H9 (cell line): ENCODE data around the gene TMEM154. TPM values are rescaled to one million over a fixed set of nuclear protein-coding genes. Genes with fewer than 3 reads are reported as not detected.

Experiments
- DNase-seq: peaks from one replicate; pipeline ENCODE4 v3.0.0-alpha.2; 2017
- H2AFZ ChIP-seq: one replicate; pipeline ENCODE4 v1.6.1; 2013; ENCODE audit warnings: mild to moderate bottlenecking, low read length, control low read depth, moderate library complexity
- H2AK5ac ChIP-seq: 2 replicates; pipeline ENCODE4 v1.6.1; 2013; ENCODE audit warnings: low read length, control low read depth, mixed read lengths; ENCODE audit not compliant: insufficient read length
- H2BK120ac ChIP-seq: one replicate; pipeline ENCODE4 v1.6.1; 2013; ENCODE audit warnings: low read depth, mild to moderate bottlenecking, low read length, control low read depth, inconsistent platforms; ENCODE audit not compliant: poor library complexity, severe bottlenecking
- H2BK12ac ChIP-seq: 2 replicates; pipeline ENCODE4 v1.6.1; 2013; ENCODE audit warnings: low read length, control low read depth, mixed read lengths, low read depth; ENCODE audit not compliant: insufficient read length
- H2BK15ac ChIP-seq: 2 replicates; pipeline ENCODE4 v1.6.1; 2013; ENCODE audit warnings: low read depth, low read length, control low read depth
- H2BK20ac ChIP-seq: one replicate; pipeline ENCODE4 v1.6.1; 2013; ENCODE audit warnings: low read depth, mild to moderate bottlenecking, low read length, control low read depth, inconsistent platforms; ENCODE audit not compliant: poor library complexity, severe bottlenecking
- H2BK5ac ChIP-seq: 2 replicates; pipeline ENCODE4 v1.6.1; 2013; ENCODE audit warnings: low read length, control low read depth, mixed read lengths; ENCODE audit not compliant: insufficient read length
- H3K14ac ChIP-seq: 2 replicates; pipeline ENCODE4 v1.6.1; 2013; ENCODE audit warnings: low read length, control low read depth; ENCODE audit not compliant: insufficient read depth
- H3K18ac ChIP-seq: 2 replicates; pipeline ENCODE4 v1.6.1; 2013; ENCODE audit warnings: low read depth, mild to moderate bottlenecking, mixed read lengths, low read length, control low read depth; ENCODE audit not compliant: insufficient read length
- H3K23ac ChIP-seq: 2 replicates; pipeline ENCODE4 v1.6.1; 2013; ENCODE audit warnings: low read length, control low read depth, mixed read lengths, low read depth; ENCODE audit not compliant: insufficient read length
- H3K23me2 ChIP-seq: 2 replicates; pipeline ENCODE4 v1.6.1; 2013; ENCODE audit warnings: low read depth, mild to moderate bottlenecking, mixed read lengths, low read length, control low read depth; ENCODE audit not compliant: insufficient read length, poor library complexity, severe bottlenecking
- H3K27ac ChIP-seq: 2 replicates; pipeline ENCODE4 v1.5.1; 2013; ENCODE audit warnings: low read length, control low read depth, mixed read lengths, low read depth; ENCODE audit not compliant: insufficient read length
- H3K27me3 ChIP-seq: 2 replicates; pipeline ENCODE4 v1.6.1; 2013; ENCODE audit warnings: low read length, control low read depth, inconsistent platforms; ENCODE audit not compliant: insufficient read depth
- H3K4ac ChIP-seq: 2 replicates; pipeline ENCODE4 v1.6.1; 2013; ENCODE audit warnings: low read depth, mild to moderate bottlenecking, control low read depth, inconsistent platforms, low read length, moderate library complexity
- H3K4me1 ChIP-seq: 2 replicates; pipeline ENCODE4 v1.6.1; 2013; ENCODE audit warnings: low read length, control low read depth, inconsistent platforms; ENCODE audit not compliant: insufficient read depth
- H3K4me2 ChIP-seq: 2 replicates; pipeline ENCODE4 v1.6.1; 2013; ENCODE audit warnings: low read length, control low read depth, mixed read lengths; ENCODE audit not compliant: insufficient read length, insufficient read depth
- H3K56ac ChIP-seq: 2 replicates; pipeline ENCODE4 v1.6.1; 2013; ENCODE audit warnings: low read depth, mild to moderate bottlenecking, mixed read lengths, low read length, control low read depth; ENCODE audit not compliant: insufficient read length
- H3K79me1 ChIP-seq: 2 replicates; pipeline ENCODE4 v1.6.1; 2013; ENCODE audit warnings: low read depth, mild to moderate bottlenecking, moderate library complexity, low read length, control low read depth, inconsistent platforms; ENCODE audit not compliant: insufficient read depth, poor library complexity, severe bottlenecking
- H3K79me2 ChIP-seq: 2 replicates; pipeline ENCODE4 v1.6.1; 2013; ENCODE audit warnings: low read length, control low read depth, inconsistent platforms; ENCODE audit not compliant: insufficient read depth
- H3K9ac ChIP-seq: 2 replicates; pipeline ENCODE4 v1.6.1; 2013; ENCODE audit warnings: low read length, control low read depth, mixed read lengths; ENCODE audit not compliant: insufficient read length; ENCODE audit errors: extremely low read depth
- H3K9me3 ChIP-seq: one replicate; pipeline ENCODE4 v1.6.1; 2013; ENCODE audit warnings: low read depth, low read length, inconsistent platforms; ENCODE audit not compliant: control insufficient read depth
- H3T11ph ChIP-seq: one replicate; pipeline ENCODE4 v1.6.1; 2013; ENCODE audit warnings: mild to moderate bottlenecking, low read length, control low read depth, inconsistent platforms
- H4K20me1 ChIP-seq: one replicate; pipeline ENCODE4 v1.6.1; 2013; ENCODE audit not compliant: control insufficient read depth, insufficient read length, insufficient read depth
- H4K5ac ChIP-seq: 2 replicates; pipeline ENCODE4 v1.6.1; 2013; ENCODE audit warnings: low read depth, mild to moderate bottlenecking, mixed read lengths, low read length, control low read depth; ENCODE audit not compliant: insufficient read length
- H4K8ac ChIP-seq: replicated peaks from 2 replicates; pipeline ENCODE4 v1.6.1; 2013; ENCODE audit warnings: low read length, control low read depth, mixed read lengths, low read depth; ENCODE audit not compliant: insufficient read length
- H4K91ac ChIP-seq: 2 replicates; pipeline ENCODE4 v1.6.1; 2013; ENCODE audit warnings: low read depth, mild to moderate bottlenecking, moderate library complexity, mixed read lengths, low read length, control low read depth; ENCODE audit not compliant: insufficient read length
- H3K27ac Mint-ChIP-seq, 3 experiments: 2 replicates in 2 of 3; 3 replicates in 1 of 3; pipeline ENCODE4 v1.8.0; 2020 to 2021; ENCODE audit warnings: mixed read lengths in 3 of 3, mild to moderate bottlenecking in 1 of 3, moderate library complexity in 1 of 3
- H3K27me3 Mint-ChIP-seq: 2 replicates; pipeline ENCODE4 v1.8.0; 2021; ENCODE audit warnings: low read depth, mild to moderate bottlenecking, moderate library complexity, mixed read lengths
- H3K36me3 Mint-ChIP-seq, 3 experiments: 2 replicates in 2 of 3; 3 replicates in 1 of 3; pipeline ENCODE4 v1.8.0; 2020 to 2021; ENCODE audit warnings: low read depth in 3 of 3, mixed read lengths in 3 of 3; ENCODE audit not compliant: insufficient read depth in 1 of 3
- H3K4me1 Mint-ChIP-seq, 2 experiments: 2 replicates each; pipeline ENCODE4 v1.8.0; 2020; ENCODE audit warnings: mixed read lengths in 2 of 2
- H3K4me3 Mint-ChIP-seq, 2 experiments: 2 replicates in 1 of 2; 3 replicates in 1 of 2; pipeline ENCODE4 v1.8.0; 2020 to 2021; ENCODE audit warnings: mild to moderate bottlenecking in 2 of 2, mixed read lengths in 2 of 2, moderate library complexity in 1 of 2
- H3K9me3 Mint-ChIP-seq, 2 experiments: 2 replicates in 1 of 2; 3 replicates in 1 of 2; pipeline ENCODE4 v1.8.0; 2020; ENCODE audit warnings: mild to moderate bottlenecking in 2 of 2, mixed read lengths in 2 of 2, moderate library complexity in 1 of 2
- WGBS: extraction: QIAGEN DNeasy Blood & Tissue Kit; methylation state at CpG from one replicate; pipeline ENCODE4 v1.1.7; 2013; ENCODE audit warnings: missing lambda C conversion rate, low lambda C conversion rate, mixed read lengths; ENCODE audit not compliant: insufficient read length; ENCODE audit errors: extremely low coverage; 5-methylcytosine and 5-hydroxymethylcytosine counted together
- total RNA-seq: library from RNA; stranded (reverse); gene quantifications from 2 replicates; pipeline ENCODE4 v1.2.1, GENCODE V29; 2021
- TF ChIP-seq, protein P1 (sequence below): fragments of 200-600 bp; sonication (generic); conservative IDR thresholded peaks from 3 replicates; pipeline ENCODE4 v1.8.0; 2021; ENCODE audit warnings: antibody characterized with exemption, mild to moderate bottlenecking

TMEM154 gene
- total RNA-seq, 1 experiment from 2014 or later, result 1.7 TPM

DNA sequence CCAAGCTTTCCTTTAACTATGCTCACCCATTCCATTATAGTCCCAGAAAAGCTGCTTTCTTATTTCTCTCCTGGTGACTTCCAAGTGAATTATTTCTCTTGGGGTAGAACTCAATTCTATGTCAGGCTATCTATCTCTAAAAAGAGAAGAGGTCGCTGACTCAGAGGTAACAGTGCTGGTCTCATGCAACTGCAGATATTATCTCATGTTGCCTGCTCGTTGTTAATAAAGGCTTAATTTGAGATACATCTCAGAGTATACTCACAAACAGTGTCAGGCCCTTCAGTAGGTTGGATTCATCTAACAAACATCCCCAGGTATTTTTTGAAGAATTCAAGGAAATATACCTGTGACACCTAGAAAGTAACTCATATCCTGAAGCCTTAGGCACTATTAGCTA lies 2.7 kb downstream of the TMEM154 start:
- WGBS, result no CpG with 5 or more reads among the region's 2 CpGs
- H3K4me2 ChIP-seq, result no peak overlapping the region
- no peaks in the 10 kb centered on the region for H3K27me3 ChIP-seq

More for the DNA sequence above, 2.7 kb downstream of the TMEM154 start:
- Histone ChIP-seq H2AK5ac (no peak overlapping the region), H2BK12ac (no peak overlapping the region), H3K79me1 (no peaks in the 10 kb centered on the region), H3K27ac (no peak overlapping the region), H3K79me2 (no peaks in the 10 kb centered on the region), H3K14ac (no peak overlapping the region), H3K4me1 (peaks cover 2% of the 10 kb centered on the region; the same call in 1 of the 2 replicates), H2BK120ac (no peak overlapping the region), H2BK5ac (no peak overlapping the region), H3K9ac (no peak overlapping the region), H2BK20ac (no peak overlapping the region), H4K5ac (no peak overlapping the region), H4K91ac (no peak overlapping the region), H3T11ph (no peak overlapping the region), H3K9me3 (no peaks in the 10 kb centered on the region), H3K23me2 (peaks cover 6% of the 10 kb centered on the region), H2BK15ac (no peak overlapping the region), H3K4ac (no peak overlapping the region), H3K18ac (no peak overlapping the region), H2AFZ (no peak overlapping the region), H3K56ac (no peak overlapping the region), H4K8ac (no peak overlapping the region), H4K20me1 (no peaks in the 10 kb centered on the region), H3K23ac (no peak overlapping the region)
- Mint-ChIP-seq H3K27me3 (peaks cover 26% of the 10 kb centered on the region), H3K27ac (no peak overlapping the region), H3K4me3 (no peak overlapping the region), H3K36me3 (no peaks in the 10 kb centered on the region), H3K4me1 (peaks cover 41 to 44% of the 10 kb centered on the region in 2 experiments), H3K9me3 (no peaks in the 10 kb centered on the region)
- no peak for DNase-seq
- TF ChIP-seq, protein P1, sequence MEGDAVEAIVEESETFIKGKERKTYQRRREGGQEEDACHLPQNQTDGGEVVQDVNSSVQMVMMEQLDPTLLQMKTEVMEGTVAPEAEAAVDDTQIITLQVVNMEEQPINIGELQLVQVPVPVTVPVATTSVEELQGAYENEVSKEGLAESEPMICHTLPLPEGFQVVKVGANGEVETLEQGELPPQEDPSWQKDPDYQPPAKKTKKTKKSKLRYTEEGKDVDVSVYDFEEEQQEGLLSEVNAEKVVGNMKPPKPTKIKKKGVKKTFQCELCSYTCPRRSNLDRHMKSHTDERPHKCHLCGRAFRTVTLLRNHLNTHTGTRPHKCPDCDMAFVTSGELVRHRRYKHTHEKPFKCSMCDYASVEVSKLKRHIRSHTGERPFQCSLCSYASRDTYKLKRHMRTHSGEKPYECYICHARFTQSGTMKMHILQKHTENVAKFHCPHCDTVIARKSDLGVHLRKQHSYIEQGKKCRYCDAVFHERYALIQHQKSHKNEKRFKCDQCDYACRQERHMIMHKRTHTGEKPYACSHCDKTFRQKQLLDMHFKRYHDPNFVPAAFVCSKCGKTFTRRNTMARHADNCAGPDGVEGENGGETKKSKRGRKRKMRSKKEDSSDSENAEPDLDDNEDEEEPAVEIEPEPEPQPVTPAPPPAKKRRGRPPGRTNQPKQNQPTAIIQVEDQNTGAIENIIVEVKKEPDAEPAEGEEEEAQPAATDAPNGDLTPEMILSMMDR, result no peak
